ENCODE results near the gene ALG12. TPM values are rescaled to one million over a fixed set of nuclear protein-coding genes. Genes with fewer than 3 reads are reported as not detected.

The ALG12 gene
- total and polyA plus RNA-seq, 2 donors (not counting 1 experiment from before 2014, with no cell fraction given): 15.2 to 16.6 TPM

- H3K27ac Mint-ChIP-seq: no peak overlapping the region
- WGBS (ENCODE audit: insufficient coverage): no CpG with 5 or more reads among the region's 2 CpGs
- no peak overlapping the region for H3K27ac ChIP-seq (ENCODE audit: low read length in 2 of 2)
Observed at GRCh38 chr22:49881856-49882255, 36.4 kb downstream of the ALG12 start.

GRCh38 chr22:49880281-49880680 is 38.0 kb downstream of the ALG12 start:
- Histone ChIP-seq H3K9ac (ENCODE audit: low read length) (no peak overlapping the region), H4K20me1 (ENCODE audit: control insufficient read depth, insufficient read depth, low read length, poor library complexity, severe bottlenecking) (peaks cover 50% of the 10 kb centered on the region), H3K4me3 (ENCODE audit: control extremely low read depth in 1 of 5, extremely low read depth in 1 of 5, insufficient read depth in 1 of 5, low read depth in 2 of 5, low read length in 4 of 5) (no peak overlapping the region), H2AFZ (ENCODE audit: insufficient read depth, low read depth, low read length, poor library complexity, severe bottlenecking) (no peak overlapping the region), H3K36me3 (replicated peaks in 1 of 2; ENCODE audit: control extremely low read depth in 1 of 2, control insufficient read depth in 1 of 2, extremely low read depth in 1 of 2, insufficient read depth in 2 of 2, low read length in 1 of 2) (peaks cover 8 to 21% of the 10 kb centered on the region in 2 experiments), H3K27ac (ENCODE audit: low read length in 2 of 2) (no peak overlapping the region), H3K4me2 (replicated peaks; ENCODE audit: low read depth, low read length, poor library complexity, severe bottlenecking) (peak overlapping the region; percentile 36), H3K9me3 (ENCODE audit: control extremely low read depth in 1 of 3, control insufficient read depth in 2 of 3, insufficient read depth in 1 of 3, low read length in 2 of 3) (peaks cover 0 to 8% (median 0%) of the 10 kb centered on the region in 3 donors), H3K27me3 (replicated peaks in 1 of 4; ENCODE audit: control extremely low read depth in 1 of 4, control insufficient read depth in 3 of 4, insufficient read depth in 4 of 4, low read length in 3 of 4) (no peaks in the 10 kb centered on the region), H3K79me2 (ENCODE audit: control insufficient read depth, insufficient read depth, low read length) (peaks cover 91% of the 10 kb centered on the region), H3K4me1 (ENCODE audit: control insufficient read depth in 2 of 2, insufficient read depth in 2 of 2, low read length in 2 of 2) (peaks cover 4 to 7% of the 10 kb centered on the region in 2 donors)
- Mint-ChIP-seq H3K4me1 (peaks cover 21% of the 10 kb centered on the region), H3K9me3 (ENCODE audit: insufficient read depth) (no peaks in the 10 kb centered on the region), H3K4me3 (no peak overlapping the region), H3K27ac (no peak overlapping the region), H3K27me3 (no peaks in the 10 kb centered on the region)
- 81% methylated on average over 14 of the region's 20 CpGs for WGBS (ENCODE audit: insufficient coverage)
- CTCF ChIA-PET: no interaction called here
- TF ChIP-seq EZH2 (IDR thresholded peaks at IDR 0.05; ENCODE audit: borderline replicate concordance, insufficient read depth, low read depth, low read length, poor library complexity, severe bottlenecking) (no peak), CTCF (IDR thresholded peaks at IDR 0.05) (no peak)
- DNase-seq: no peak
- POLR2A ChIA-PET: no interaction called here
- intact Hi-C loops (cut with micrococcal nuclease): no loop called here
- ATAC-seq (ENCODE audit: low read depth): no peak

More at GRCh38 chr22:49881856-49882255, 36.4 kb downstream of the ALG12 start:
- Histone ChIP-seq H3K36me3 (replicated peaks in 1 of 2; ENCODE audit: control extremely low read depth in 1 of 2, control insufficient read depth in 1 of 2, extremely low read depth in 1 of 2, insufficient read depth in 2 of 2, low read length in 1 of 2) (peaks cover 5 to 37% of the 10 kb centered on the region in 2 experiments), H3K4me2 (replicated peaks; ENCODE audit: low read depth, low read length, poor library complexity, severe bottlenecking) (no peak overlapping the region), H4K20me1 (ENCODE audit: control insufficient read depth, insufficient read depth, low read length, poor library complexity, severe bottlenecking) (peaks cover 52% of the 10 kb centered on the region), H3K9ac (ENCODE audit: low read length) (no peak overlapping the region), H3K9me3 (ENCODE audit: control extremely low read depth in 1 of 3, control insufficient read depth in 2 of 3, insufficient read depth in 1 of 3, low read length in 2 of 3) (peaks cover 0 to 8% (median 0%) of the 10 kb centered on the region in 3 donors), H3K4me3 (ENCODE audit: control extremely low read depth in 1 of 5, extremely low read depth in 1 of 5, insufficient read depth in 1 of 5, low read depth in 2 of 5, low read length in 4 of 5) (no peak overlapping the region), H2AFZ (ENCODE audit: insufficient read depth, low read depth, low read length, poor library complexity, severe bottlenecking) (no peak overlapping the region), H3K79me2 (ENCODE audit: control insufficient read depth, insufficient read depth, low read length) (peaks cover 92% of the 10 kb centered on the region), H3K27me3 (replicated peaks in 1 of 4; ENCODE audit: control extremely low read depth in 1 of 4, control insufficient read depth in 3 of 4, insufficient read depth in 4 of 4, low read length in 3 of 4) (no peaks in the 10 kb centered on the region), H3K4me1 (ENCODE audit: control insufficient read depth in 2 of 2, insufficient read depth in 2 of 2, low read length in 2 of 2) (peaks cover 4 to 7% of the 10 kb centered on the region in 2 donors)
- no peak for ATAC-seq (ENCODE audit: low read depth)
- DNase-seq: no peak
- H3K4me1 Mint-ChIP-seq: peaks cover 18% of the 10 kb centered on the region
- POLR2A ChIA-PET: no interaction called here
- no peak for TF ChIP-seq CTCF (IDR thresholded peaks at IDR 0.05)
- TF ChIP-seq EZH2 (IDR thresholded peaks at IDR 0.05; ENCODE audit: borderline replicate concordance, insufficient read depth, low read depth, low read length, poor library complexity, severe bottlenecking): no peak
- no peak overlapping the region for H3K4me3 Mint-ChIP-seq
- CTCF ChIA-PET: no interaction called here
- intact Hi-C loops (cut with micrococcal nuclease): no loop called here
- H3K27me3 Mint-ChIP-seq: no peaks in the 10 kb centered on the region
- H3K9me3 Mint-ChIP-seq (ENCODE audit: insufficient read depth): no peaks in the 10 kb centered on the region

Measured in B cell (primary cell).